HS-27A (cell line): ENCODE data around the gene RPS21.

Source experiments
- DNase-seq: peaks from one replicate; pipeline ENCODE4 v3.0.0-alpha.2; 2012; ENCODE audit warnings: low read depth, missing footprints

Gene RPS21

DNA sequence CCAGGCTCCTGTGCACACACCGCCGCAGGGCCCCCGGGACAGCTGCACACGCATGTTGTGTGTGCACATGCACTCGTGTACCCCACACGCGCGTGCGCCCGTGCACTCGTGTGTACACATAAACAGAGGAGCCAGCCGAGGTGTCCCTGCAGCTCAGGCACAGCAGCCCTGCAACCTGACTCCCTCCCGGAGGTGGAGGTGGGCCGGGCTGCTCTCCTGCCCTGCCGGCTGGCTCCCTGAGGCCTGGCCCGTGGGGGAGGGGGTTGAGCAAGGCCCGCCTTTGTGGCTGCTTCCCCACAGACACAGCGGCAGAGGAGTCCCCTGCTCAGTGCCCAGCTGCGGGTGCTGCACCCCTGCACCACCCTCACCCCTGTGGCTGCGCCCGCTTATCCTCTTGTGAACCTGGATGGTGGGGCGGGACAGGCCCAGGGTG lies 39.8 kb downstream of the RPS21 start:
- DNase-seq = no peak

GRCh38 chr20:62427172-62428001 lies 40.5 kb downstream of the RPS21 start, which contains the start of gene RBBP8NL:
Gene RBBP8NL, minus strand, starts transcription at chr20:62427539. Its CDS starts 7,892 bp downstream, at chr20:62419647.
- DNase-seq = no peak

- no peak for DNase-seq
These were observed 41.1 kb downstream of the RPS21 start for GRCh38 chr20:62428002-62428372.

DNA sequence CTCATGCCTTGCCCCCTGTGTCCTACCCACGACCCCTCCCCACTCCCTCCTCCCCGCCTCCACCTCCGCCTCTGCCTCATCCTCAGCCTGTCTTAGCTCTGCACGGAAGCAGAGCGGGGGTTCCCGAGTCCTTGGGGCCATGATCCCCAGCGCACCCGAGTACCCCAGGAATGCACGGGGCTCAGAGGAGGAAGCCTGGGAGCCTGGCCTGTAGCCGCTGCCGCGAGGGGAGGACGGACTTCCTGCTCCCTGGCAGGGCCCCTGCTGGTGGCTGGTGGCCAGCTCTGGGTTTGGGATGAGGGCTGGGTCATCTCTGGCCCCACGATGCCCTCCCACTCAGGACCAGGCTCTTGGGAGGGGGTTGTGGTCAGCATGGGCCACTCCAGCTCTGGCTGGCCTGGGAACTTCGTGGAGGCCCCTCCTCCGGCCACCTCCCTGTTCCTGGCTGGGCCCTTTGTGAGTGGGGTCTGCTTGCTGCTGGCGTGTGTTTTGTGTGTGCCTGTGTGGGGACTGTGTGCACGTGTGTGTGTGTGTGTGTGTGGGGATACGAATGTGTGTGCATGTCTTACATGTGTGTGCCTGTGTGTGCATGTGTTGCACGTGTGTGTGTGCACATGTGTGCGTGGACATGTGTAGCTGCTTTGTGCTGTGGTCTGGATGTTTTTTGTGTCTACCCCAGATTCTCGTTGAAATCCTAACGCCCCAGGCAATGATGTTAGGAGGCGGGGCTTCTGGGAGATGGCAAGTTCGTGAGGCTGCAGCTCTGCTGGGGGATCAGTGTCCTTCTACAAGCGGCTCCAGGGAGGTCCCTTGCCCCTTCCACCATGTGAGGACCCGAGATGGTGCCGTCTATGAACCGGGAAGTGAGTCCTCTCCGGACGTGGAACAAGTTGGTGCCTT lies 41.7 kb downstream of the RPS21 start:
- DNase-seq = no peak

GRCh38 chr20:62429455-62430310 lies 42.8 kb downstream of the RPS21 start:
- no peak for DNase-seq

DNA sequence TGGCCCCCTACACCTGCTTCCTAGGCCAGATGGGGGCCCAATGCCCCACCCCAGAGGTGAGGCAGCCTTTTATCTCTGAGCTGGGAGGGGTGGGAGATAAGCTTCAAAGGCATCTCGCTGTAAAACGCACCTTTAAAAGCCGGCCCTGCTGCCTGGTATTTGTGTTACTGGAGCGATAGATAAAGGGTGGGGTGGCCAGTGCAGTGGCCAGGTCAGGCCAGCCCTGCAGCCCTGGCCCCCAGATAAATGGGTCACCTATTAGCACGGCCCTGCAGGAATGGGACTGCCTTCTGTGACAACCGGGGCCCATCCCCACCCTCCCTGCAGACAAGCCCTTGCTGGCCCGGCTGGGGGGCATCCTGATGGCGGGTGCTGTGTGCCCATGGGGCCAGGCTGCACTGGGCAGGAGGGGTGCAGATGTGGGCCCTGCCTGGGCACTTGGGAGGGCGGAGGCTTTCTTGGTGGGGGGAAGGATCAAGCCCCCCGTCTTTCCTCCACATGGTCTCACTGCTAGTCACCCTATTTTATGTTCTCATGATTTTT lies 43.5 kb downstream of the RPS21 start:
- no peak for DNase-seq

DNA sequence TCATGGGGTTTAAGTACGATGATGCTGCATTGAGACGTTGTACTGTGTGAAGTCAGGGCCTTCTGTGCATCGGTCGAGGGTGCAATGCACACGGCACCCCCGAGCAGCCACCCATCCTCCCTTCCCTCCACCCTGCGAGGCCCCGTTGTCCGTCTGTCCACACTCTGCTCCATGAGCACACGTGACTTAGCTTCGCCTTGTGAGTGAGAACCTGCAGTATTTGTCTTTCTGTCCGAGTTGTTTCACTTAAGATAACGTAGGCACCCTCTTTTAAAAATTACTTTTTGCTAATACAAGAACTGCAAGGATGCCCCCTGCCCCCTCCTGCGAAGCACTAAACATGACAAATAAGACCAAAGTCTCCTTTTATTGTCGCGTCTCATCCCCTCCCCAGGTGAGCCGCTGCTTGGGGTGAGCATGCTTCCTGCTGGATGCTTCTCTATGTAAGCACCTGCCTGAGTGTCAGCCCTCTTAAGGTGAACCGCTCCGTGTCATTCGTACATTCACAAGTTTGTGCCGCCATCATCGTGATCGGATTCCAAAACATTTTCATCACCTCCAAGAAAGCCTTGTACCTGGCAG lies 44.1 kb downstream of the RPS21 start:
- DNase-seq = no peak

DNA sequence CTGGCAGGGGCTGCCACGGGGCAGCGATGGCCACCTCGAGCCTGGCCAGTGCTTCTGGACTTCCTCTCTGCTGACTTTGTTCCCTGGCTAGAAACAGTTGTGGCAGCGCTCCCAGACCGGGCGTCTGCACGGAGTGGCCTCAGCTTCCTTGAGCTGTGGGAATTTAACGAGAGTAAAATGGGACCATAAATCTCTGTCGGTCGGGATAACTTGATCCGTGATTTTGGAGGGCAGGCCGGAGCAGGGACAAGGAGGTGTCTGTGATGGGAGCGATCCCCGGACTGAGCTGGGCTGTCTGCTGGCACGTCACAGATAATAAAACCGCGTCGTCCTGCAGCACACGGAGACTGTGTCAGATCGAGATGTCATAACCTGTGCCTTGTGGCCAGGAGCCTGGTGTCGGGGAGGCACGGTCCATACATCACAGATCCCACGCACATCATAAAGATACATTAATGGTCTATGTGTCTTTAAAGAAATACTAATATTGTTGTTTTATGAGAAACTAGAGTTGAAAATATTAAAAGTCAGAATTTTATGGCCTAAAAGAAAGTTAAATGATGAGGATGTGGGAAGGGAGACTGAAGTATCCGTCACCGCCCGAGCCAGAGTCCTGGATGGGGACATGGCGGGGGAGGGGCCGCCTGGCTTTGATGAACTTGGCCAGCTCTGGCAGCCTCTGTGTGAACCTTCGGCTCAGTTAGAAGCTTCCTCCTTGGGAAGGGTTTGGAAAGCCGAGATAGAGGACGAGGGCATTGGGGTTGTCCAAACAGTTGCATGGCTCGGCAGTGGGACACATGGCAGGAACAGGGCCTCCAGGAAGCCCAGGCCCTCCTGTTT lies 47.0 kb downstream of the RPS21 start:
- DNase-seq = no peak

DNA sequence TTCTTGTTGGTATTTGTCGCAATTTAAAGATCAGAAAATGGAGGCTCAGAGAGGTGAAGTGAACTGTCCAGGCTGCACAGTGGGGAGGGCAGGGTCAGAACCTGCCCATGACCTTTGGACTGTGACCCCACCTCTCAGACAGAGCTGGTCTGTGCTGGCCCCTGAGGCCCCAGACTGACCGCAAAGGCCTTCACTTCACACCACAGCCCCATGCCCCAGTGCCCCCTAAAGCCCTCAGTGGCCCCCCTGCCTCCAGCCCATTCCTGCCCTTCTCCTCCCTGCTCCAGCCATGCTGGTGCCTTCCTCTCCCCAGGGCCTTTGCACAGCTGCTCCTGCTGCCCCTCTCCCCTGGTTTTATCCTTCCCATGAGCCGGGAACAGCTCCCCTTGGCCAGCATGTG lies 49.8 kb downstream of the RPS21 start:
- no peak for DNase-seq

- no peak for DNase-seq
These were observed 50.6 kb downstream of the RPS21 start for GRCh38 chr20:62437496-62437895.

- DNase-seq = no peak
These were observed 51.0 kb downstream of the RPS21 start for GRCh38 chr20:62437927-62438326.
